Measurements from ENCODE around the gene DDI2. TPM values are rescaled to one million over a fixed set of nuclear protein-coding genes. Genes with fewer than 3 reads are reported as not detected.
A peak's percentile ranks its signal among the peaks of the same experiment; 100 is the strongest.

Gene DDI2
- total RNA-seq, 2 donors from 2014 or later, result 28.6 to 38.7 TPM

- peak overlapping the region; percentile 70 for H3K27ac ChIP-seq
- H3K9me3 ChIP-seq, result no peaks in the 10 kb centered on the region
- peaks cover 3% of the 10 kb centered on the region for H3K4me1 ChIP-seq
- intact Hi-C loops (cut with DNase I), result no loop called here
- H3K27me3 ChIP-seq, result no peaks in the 10 kb centered on the region
- H3K4me3 ChIP-seq, result peak overlapping the region; percentile 59
- no peaks in the 10 kb centered on the region for H3K36me3 ChIP-seq
- TF ChIP-seq CTCF (IDR thresholded peaks at IDR 0.05), result no peak
- H3K9ac ChIP-seq (ENCODE audit: low read depth in 2 of 2, low read length in 2 of 2), result peak overlapping the region; percentile 81 to 97
- no peak for DNase-seq
These were observed 66.2 kb downstream of the DDI2 start for GRCh38 chr1:15683345-15684039.

- TF ChIP-seq CTCF (IDR thresholded peaks at IDR 0.05), result no peak
- Histone ChIP-seq H3K9ac (ENCODE audit: low read depth in 2 of 2, low read length in 2 of 2) (peak within 1 kb of the TSS; percentile 84 to 97), H3K9me3 (no peaks in the 10 kb centered on the region), H3K27ac (peak within 1 kb of the TSS; percentile 73), H3K36me3 (no peaks in the 10 kb centered on the region), H3K27me3 (no peaks in the 10 kb centered on the region), H3K4me1 (peaks cover 3% of the 10 kb centered on the region), H3K4me3 (peak within 1 kb of the TSS; percentile 86)
- intact Hi-C loops (cut with DNase I), result no loop called here
- no peak for DNase-seq
These were observed 66.8 kb downstream of the DDI2 start, which contains the start of gene PLEKHM2 for GRCh38 chr1:15684042-15684461. PLEKHM2 (plus strand) TSS chr1:15684320; CDS start chr1:15684559, 239 bp downstream.

DNA sequence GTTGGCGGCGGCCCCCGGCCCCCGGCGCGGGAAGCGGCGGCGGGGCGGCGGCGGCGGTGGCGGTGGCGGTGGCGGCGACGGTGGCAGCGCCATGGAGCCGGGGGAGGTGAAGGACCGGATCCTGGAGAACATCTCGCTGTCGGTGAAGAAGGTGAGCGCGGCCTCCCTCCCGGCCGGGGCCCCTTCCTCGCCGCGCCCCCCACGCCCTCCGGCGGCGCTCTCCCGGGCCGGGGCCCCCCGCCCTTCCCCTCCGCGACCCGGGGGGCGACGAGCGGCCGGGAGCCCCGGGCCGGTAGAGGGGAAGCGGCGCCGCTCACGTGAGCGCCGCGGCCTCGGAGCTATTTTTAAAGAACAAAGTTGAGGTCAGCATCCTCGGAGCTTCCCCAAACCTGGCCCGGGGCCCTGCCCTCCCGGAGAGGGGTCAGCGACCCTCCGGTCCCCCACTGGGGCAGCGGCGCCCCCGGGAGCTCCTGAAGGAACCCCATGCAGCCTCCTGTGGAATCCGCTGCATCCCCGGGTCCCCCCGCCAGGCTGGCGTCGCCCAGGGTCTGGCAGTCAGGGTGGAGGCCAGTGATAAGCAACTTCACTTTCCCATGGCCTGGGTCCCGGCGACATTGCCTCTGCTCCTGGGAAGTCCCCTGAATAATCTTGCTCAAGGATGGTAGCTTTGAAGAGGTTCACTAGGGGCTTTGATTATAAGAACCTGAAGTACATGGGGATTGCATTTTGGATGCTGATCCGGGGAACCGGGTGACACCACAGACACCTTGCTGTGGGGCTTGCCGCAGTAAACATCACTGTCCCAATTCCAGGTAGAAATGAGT, 67.4 kb downstream of the DDI2 start:
- Histone ChIP-seq H3K9me3 (no peaks in the 10 kb centered on the region), H3K36me3 (no peaks in the 10 kb centered on the region), H3K27ac (peak overlapping the region; percentile 73), H3K27me3 (no peaks in the 10 kb centered on the region), H3K4me1 (peaks cover 3% of the 10 kb centered on the region), H3K9ac (ENCODE audit: low read depth in 2 of 2, low read length in 2 of 2) (peak overlapping the region; percentile 84 to 97), H3K4me3 (peak overlapping the region; percentile 86)
- TF ChIP-seq CTCF (IDR thresholded peaks at IDR 0.05), result no peak
- DNase-seq, result peak; percentile 45
- intact Hi-C loops (cut with DNase I), result no loop called here

- Histone ChIP-seq H3K9ac (ENCODE audit: low read depth in 2 of 2, low read length in 2 of 2) (no peak overlapping the region), H3K27ac (no peak overlapping the region), H3K36me3 (no peaks in the 10 kb centered on the region)
These were observed 68.6 kb downstream of the DDI2 start for GRCh38 chr1:15685820-15686219.

More at GRCh38 chr1:15685820-15686219, 68.6 kb downstream of the DDI2 start:
- no peaks in the 10 kb centered on the region for H3K9me3 ChIP-seq
- H3K4me3 ChIP-seq, result no peak overlapping the region
- intact Hi-C loops (cut with DNase I), result no loop called here
- no peak for DNase-seq
- peaks cover 3% of the 10 kb centered on the region for H3K4me1 ChIP-seq
- no peaks in the 10 kb centered on the region for H3K27me3 ChIP-seq
- no peak for TF ChIP-seq CTCF (IDR thresholded peaks at IDR 0.05)
